Ishikawa (cell line): ENCODE measurements around the gene ASTN1.

Experiments
- CEBPB ChIP-seq: IDR thresholded peaks from 2 replicates; pipeline ENCODE4 v1.6.1; 2012
- CREB1 ChIP-seq: IDR thresholded peaks from 2 replicates; pipeline ENCODE4 v1.6.1; 2012; ENCODE audit warnings: low read depth
- EGR1 ChIP-seq: IDR thresholded peaks from 2 replicates; pipeline ENCODE4 v1.6.1; 2012
- EP300 ChIP-seq: IDR thresholded peaks from 2 replicates; pipeline ENCODE4 v1.6.1; 2012; ENCODE audit warnings: borderline replicate concordance
- FOXM1 ChIP-seq: IDR thresholded peaks from 2 replicates; pipeline ENCODE4 v1.6.1; 2012; ENCODE audit warnings: low read depth, borderline replicate concordance
- MAX ChIP-seq: IDR thresholded peaks from 2 replicates; pipeline ENCODE4 v1.6.1; 2012
- NFIC ChIP-seq: IDR thresholded peaks from 2 replicates; pipeline ENCODE4 v1.6.1; 2012
- RAD21 ChIP-seq: IDR thresholded peaks from 2 replicates; pipeline ENCODE4 v1.6.1; 2012; ENCODE audit warnings: low read depth
- REST ChIP-seq: IDR thresholded peaks from 2 replicates; pipeline ENCODE4 v1.6.1; 2012; ENCODE audit warnings: low read depth, mild to moderate bottlenecking
- TAF1 ChIP-seq: IDR thresholded peaks from 2 replicates; pipeline ENCODE4 v1.6.1; 2012; ENCODE audit warnings: low read depth, mild to moderate bottlenecking
- TCF12 ChIP-seq: IDR thresholded peaks from 2 replicates; pipeline ENCODE4 v1.6.1; 2012; ENCODE audit warnings: low read depth
- TEAD4 ChIP-seq: IDR thresholded peaks from 2 replicates; pipeline ENCODE4 v1.6.1; 2012
- USF1 ChIP-seq: IDR thresholded peaks from 2 replicates; pipeline ENCODE4 v1.6.1; 2012
- YY1 ChIP-seq: IDR thresholded peaks from 2 replicates; pipeline ENCODE4 v1.6.1; 2012; ENCODE audit warnings: low read depth
- ZBTB7A ChIP-seq: IDR thresholded peaks from 2 replicates; pipeline ENCODE4 v1.6.1; 2012; ENCODE audit warnings: low read depth

ASTN1 gene

GRCh38 chr1:176949033-176949662, 215.4 kb downstream of the ASTN1 start:
- peak; percentile 46 for TF ChIP-seq RAD21
- TF ChIP-seq MAX: 0 out of 2 replicates have a peak, but pooled peaks have one; percentile 16
- TF ChIP-seq ZBTB7A: no peak
- TF ChIP-seq TCF12: no peak

GRCh38 chr1:176944606-176945005, 219.9 kb downstream of the ASTN1 start:
- no peak for TF ChIP-seq USF1
- no peak for TF ChIP-seq TEAD4
- TF ChIP-seq ZBTB7A: no peak
- TF ChIP-seq YY1: no peak
- no peak for TF ChIP-seq NFIC
- TF ChIP-seq EP300: no peak
- TF ChIP-seq EGR1: no peak
- TF ChIP-seq TCF12: no peak
- no peak for TF ChIP-seq CEBPB
- TF ChIP-seq CREB1: no peak
- no peak for TF ChIP-seq RAD21
- TF ChIP-seq TAF1: no peak
- TF ChIP-seq MAX: no peak
- no peak for TF ChIP-seq FOXM1
- TF ChIP-seq REST: no peak

- no peak for TF ChIP-seq TEAD4
- TF ChIP-seq TCF12: no peak
- no peak for TF ChIP-seq YY1
- no peak for TF ChIP-seq ZBTB7A
- TF ChIP-seq CREB1: no peak
Observed at GRCh38 chr1:176943783-176944182, 220.7 kb downstream of the ASTN1 start.

GRCh38 chr1:176942346-176942745, 222.2 kb downstream of the ASTN1 start:
- TF ChIP-seq MAX (no peak), NFIC (no peak), CREB1 (no peak), ZBTB7A (no peak), FOXM1 (no peak), TAF1 (no peak), RAD21 (no peak), REST (no peak), TCF12 (no peak), EGR1 (no peak), YY1 (no peak), TEAD4 (no peak), USF1 (no peak), EP300 (no peak), CEBPB (no peak)

- TF ChIP-seq MAX (no peak), EGR1 (no peak), NFIC (no peak), TEAD4 (no peak), FOXM1 (no peak)
Observed at GRCh38 chr1:176939993-176940392, 224.5 kb downstream of the ASTN1 start.

- TF ChIP-seq USF1: no peak
- TF ChIP-seq TCF12: no peak
- no peak for TF ChIP-seq CREB1
- no peak for TF ChIP-seq REST
- TF ChIP-seq RAD21: no peak
- no peak for TF ChIP-seq ZBTB7A
- no peak for TF ChIP-seq NFIC
- no peak for TF ChIP-seq FOXM1
- no peak for TF ChIP-seq EGR1
- no peak for TF ChIP-seq TAF1
- no peak for TF ChIP-seq YY1
- no peak for TF ChIP-seq EP300
- no peak for TF ChIP-seq TEAD4
- TF ChIP-seq MAX: no peak
Observed at GRCh38 chr1:176938375-176938774, 226.1 kb downstream of the ASTN1 start.
